Breast epithelium (tissue), 3 donors: ENCODE measurements around the gene DPM2.

Experiments used
- POLR2A ChIP-seq: fragments of 450-650 bp; IDR thresholded peaks from one replicate; pipeline ENCODE4 v1.6.1; 2016; ENCODE audit warnings: antibody characterized with exemption, mild to moderate bottlenecking, moderate library complexity
- TF ChIP-seq, protein P1 (sequence below), 3 donors: fragments of 450-650 bp; IDR thresholded peaks; one replicate each; pipeline ENCODE4 v1.5.1; 2016 to 2017; ENCODE audit warnings: antibody characterized with exemption in 3 of 3, mild to moderate bottlenecking in 3 of 3, moderate library complexity in 3 of 3

DNA sequence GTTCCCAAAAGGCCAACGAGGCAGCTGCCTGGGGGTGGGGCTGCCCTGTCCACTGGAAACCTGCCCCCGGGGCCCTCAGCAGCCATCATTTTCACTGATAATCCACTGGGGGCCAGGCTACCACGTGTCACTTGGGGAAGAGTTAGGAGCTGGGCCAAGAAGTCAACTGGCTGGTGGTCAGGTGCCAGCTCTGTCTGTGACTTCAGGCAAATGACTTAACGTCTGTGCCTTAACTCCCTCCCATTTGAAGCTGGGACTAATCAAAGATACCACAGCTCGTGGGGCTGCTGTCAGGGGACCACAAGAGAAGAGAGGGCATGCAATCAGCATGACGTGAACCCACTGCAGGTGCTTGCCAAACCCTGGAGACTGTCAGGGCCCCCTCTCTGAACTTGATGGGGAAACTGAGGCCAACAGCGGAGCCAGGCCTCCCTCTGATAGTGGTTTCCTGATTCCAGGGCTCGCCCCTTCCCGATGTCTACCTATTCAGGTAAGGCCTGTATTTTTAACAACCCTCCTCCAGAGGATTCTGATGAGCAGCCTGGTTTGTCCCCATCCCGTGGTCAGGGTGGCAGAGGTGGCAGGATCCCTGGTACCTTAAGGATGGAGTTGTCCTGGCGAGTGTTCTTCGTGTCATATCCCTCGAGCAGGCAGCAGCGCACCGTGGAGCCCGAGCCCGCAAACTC is 12.3 kb upstream of the DPM2 start:
- TF ChIP-seq, protein P1, sequence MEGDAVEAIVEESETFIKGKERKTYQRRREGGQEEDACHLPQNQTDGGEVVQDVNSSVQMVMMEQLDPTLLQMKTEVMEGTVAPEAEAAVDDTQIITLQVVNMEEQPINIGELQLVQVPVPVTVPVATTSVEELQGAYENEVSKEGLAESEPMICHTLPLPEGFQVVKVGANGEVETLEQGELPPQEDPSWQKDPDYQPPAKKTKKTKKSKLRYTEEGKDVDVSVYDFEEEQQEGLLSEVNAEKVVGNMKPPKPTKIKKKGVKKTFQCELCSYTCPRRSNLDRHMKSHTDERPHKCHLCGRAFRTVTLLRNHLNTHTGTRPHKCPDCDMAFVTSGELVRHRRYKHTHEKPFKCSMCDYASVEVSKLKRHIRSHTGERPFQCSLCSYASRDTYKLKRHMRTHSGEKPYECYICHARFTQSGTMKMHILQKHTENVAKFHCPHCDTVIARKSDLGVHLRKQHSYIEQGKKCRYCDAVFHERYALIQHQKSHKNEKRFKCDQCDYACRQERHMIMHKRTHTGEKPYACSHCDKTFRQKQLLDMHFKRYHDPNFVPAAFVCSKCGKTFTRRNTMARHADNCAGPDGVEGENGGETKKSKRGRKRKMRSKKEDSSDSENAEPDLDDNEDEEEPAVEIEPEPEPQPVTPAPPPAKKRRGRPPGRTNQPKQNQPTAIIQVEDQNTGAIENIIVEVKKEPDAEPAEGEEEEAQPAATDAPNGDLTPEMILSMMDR (IDR thresholded peaks at IDR 0.05): no peak
- no peak for TF ChIP-seq POLR2A
